ENCODE data around the gene GABRR3. TPM values are rescaled to one million over a fixed set of nuclear protein-coding genes. Genes with fewer than 3 reads are reported as not detected.

The GABRR3 gene
- total RNA-seq, 1 donor from 2014 or later: not detected

GRCh38 chr3:97970956-97971620, 64.0 kb downstream of the GABRR3 start:
- H3K4me1 Mint-ChIP-seq (ENCODE audit: unreplicated experiment): peaks cover 5% of the 10 kb centered on the region
- no peak overlapping the region for H3K27ac Mint-ChIP-seq (ENCODE audit: unreplicated experiment)
- no peak for DNase-seq (ENCODE audit: low spot score)
- H3K4me3 Mint-ChIP-seq (ENCODE audit: unreplicated experiment): peak overlapping the region; percentile 91
- no peaks in the 10 kb centered on the region for H3K9me3 Mint-ChIP-seq (ENCODE audit: unreplicated experiment)
- no peaks in the 10 kb centered on the region for H3K36me3 Mint-ChIP-seq (ENCODE audit: low read depth, unreplicated experiment)
- no peak for TF ChIP-seq CTCF (IDR thresholded peaks at IDR 0.05; ENCODE audit: unreplicated experiment)
- peaks cover 4% of the 10 kb centered on the region for H3K27me3 Mint-ChIP-seq (ENCODE audit: unreplicated experiment)

GRCh38 chr3:97970156-97970555, 65.0 kb downstream of the GABRR3 start:
- Mint-ChIP-seq H3K4me1 (ENCODE audit: unreplicated experiment) (peaks cover 5% of the 10 kb centered on the region), H3K27ac (ENCODE audit: unreplicated experiment) (no peak overlapping the region), H3K36me3 (ENCODE audit: low read depth, unreplicated experiment) (no peaks in the 10 kb centered on the region), H3K4me3 (ENCODE audit: unreplicated experiment) (no peak overlapping the region), H3K27me3 (ENCODE audit: unreplicated experiment) (peaks cover 4% of the 10 kb centered on the region), H3K9me3 (ENCODE audit: unreplicated experiment) (no peaks in the 10 kb centered on the region)
- no peak for TF ChIP-seq CTCF (IDR thresholded peaks at IDR 0.05; ENCODE audit: unreplicated experiment)
- no peak for DNase-seq (ENCODE audit: low spot score)

GRCh38 chr3:97969541-97969940, 65.6 kb downstream of the GABRR3 start:
- Mint-ChIP-seq H3K27me3 (ENCODE audit: unreplicated experiment) (peaks cover 6% of the 10 kb centered on the region), H3K27ac (ENCODE audit: unreplicated experiment) (no peak overlapping the region), H3K9me3 (ENCODE audit: unreplicated experiment) (no peaks in the 10 kb centered on the region), H3K4me3 (ENCODE audit: unreplicated experiment) (no peak overlapping the region), H3K36me3 (ENCODE audit: low read depth, unreplicated experiment) (no peaks in the 10 kb centered on the region), H3K4me1 (ENCODE audit: unreplicated experiment) (peaks cover 5% of the 10 kb centered on the region)
- no peak for TF ChIP-seq CTCF (IDR thresholded peaks at IDR 0.05; ENCODE audit: unreplicated experiment)
- DNase-seq (ENCODE audit: low spot score): no peak

GRCh38 chr3:97968376-97968775, 66.7 kb downstream of the GABRR3 start:
- no peak for DNase-seq (ENCODE audit: low spot score)
- Mint-ChIP-seq H3K9me3 (ENCODE audit: unreplicated experiment) (no peaks in the 10 kb centered on the region), H3K27ac (ENCODE audit: unreplicated experiment) (no peak overlapping the region), H3K4me3 (ENCODE audit: unreplicated experiment) (no peak overlapping the region), H3K4me1 (ENCODE audit: unreplicated experiment) (peaks cover 5% of the 10 kb centered on the region), H3K36me3 (ENCODE audit: low read depth, unreplicated experiment) (no peaks in the 10 kb centered on the region), H3K27me3 (ENCODE audit: unreplicated experiment) (peaks cover 6% of the 10 kb centered on the region)
- TF ChIP-seq CTCF (IDR thresholded peaks at IDR 0.05; ENCODE audit: unreplicated experiment): no peak

GRCh38 chr3:97967966-97968365, 67.1 kb downstream of the GABRR3 start:
- TF ChIP-seq CTCF (IDR thresholded peaks at IDR 0.05; ENCODE audit: unreplicated experiment): no peak
- peaks cover 5% of the 10 kb centered on the region for H3K27me3 Mint-ChIP-seq (ENCODE audit: unreplicated experiment)
- no peak overlapping the region for H3K27ac Mint-ChIP-seq (ENCODE audit: unreplicated experiment)
- H3K9me3 Mint-ChIP-seq (ENCODE audit: unreplicated experiment): no peaks in the 10 kb centered on the region
- no peak overlapping the region for H3K4me3 Mint-ChIP-seq (ENCODE audit: unreplicated experiment)
- peaks cover 5% of the 10 kb centered on the region for H3K4me1 Mint-ChIP-seq (ENCODE audit: unreplicated experiment)
- no peaks in the 10 kb centered on the region for H3K36me3 Mint-ChIP-seq (ENCODE audit: low read depth, unreplicated experiment)
- DNase-seq (ENCODE audit: low spot score): no peak
